ENCODE results near the gene MAN2A1. TPM values are rescaled to one million over a fixed set of nuclear protein-coding genes. Genes with fewer than 3 reads are reported as not detected.

Gene MAN2A1
- total RNA-seq, 1 experiment from 2014 or later, result 128 TPM

DNA sequence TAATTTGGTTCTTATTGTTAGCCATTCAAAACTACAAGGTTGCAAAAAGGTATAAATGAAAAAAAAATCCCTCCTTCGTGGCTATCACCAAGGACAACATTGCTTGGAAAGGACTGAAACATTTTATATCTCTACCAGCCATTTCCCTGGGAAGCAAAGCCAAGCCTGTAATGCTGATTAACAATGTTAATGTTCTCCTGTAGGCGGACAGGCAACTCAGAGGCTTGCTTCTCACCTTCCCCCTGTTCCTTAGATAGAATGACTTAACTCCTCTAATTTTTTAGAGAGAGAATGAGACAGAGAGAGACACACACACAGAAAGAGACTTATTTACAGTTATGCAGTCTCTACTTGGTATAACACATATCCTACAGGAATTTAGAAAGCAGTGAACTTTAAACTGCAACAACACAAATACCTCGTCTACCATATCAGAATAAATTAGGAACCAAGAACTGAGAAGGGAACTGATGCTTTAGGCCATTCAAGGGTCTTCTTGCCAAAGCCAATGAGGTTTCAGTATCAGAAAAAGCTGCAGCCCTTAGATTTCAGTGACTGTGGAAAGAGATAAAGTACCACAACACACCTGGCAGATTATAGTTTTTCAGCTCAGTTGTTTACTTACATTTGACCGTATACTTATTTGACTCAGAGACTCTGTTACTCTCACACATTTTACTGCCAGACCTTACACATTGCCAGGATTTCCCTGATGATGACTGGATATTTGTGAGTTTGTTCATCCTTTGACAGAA lies 20.9 kb upstream of the MAN2A1 start:
- ChIA-PET CTCF (no interaction called here), POLR2A (ENCODE audit: low non-redundant PET) (no interaction called here)
- TF ChIP-seq, protein P1, sequence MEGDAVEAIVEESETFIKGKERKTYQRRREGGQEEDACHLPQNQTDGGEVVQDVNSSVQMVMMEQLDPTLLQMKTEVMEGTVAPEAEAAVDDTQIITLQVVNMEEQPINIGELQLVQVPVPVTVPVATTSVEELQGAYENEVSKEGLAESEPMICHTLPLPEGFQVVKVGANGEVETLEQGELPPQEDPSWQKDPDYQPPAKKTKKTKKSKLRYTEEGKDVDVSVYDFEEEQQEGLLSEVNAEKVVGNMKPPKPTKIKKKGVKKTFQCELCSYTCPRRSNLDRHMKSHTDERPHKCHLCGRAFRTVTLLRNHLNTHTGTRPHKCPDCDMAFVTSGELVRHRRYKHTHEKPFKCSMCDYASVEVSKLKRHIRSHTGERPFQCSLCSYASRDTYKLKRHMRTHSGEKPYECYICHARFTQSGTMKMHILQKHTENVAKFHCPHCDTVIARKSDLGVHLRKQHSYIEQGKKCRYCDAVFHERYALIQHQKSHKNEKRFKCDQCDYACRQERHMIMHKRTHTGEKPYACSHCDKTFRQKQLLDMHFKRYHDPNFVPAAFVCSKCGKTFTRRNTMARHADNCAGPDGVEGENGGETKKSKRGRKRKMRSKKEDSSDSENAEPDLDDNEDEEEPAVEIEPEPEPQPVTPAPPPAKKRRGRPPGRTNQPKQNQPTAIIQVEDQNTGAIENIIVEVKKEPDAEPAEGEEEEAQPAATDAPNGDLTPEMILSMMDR (conservative IDR thresholded peaks at IDR 0.05; ENCODE audit: low read depth, low read length), result no peak
- TF ChIP-seq EZH2 (IDR thresholded peaks at IDR 0.05; ENCODE audit: borderline replicate concordance, low read depth, low read length, poor library complexity, severe bottlenecking), result no peak
- Histone ChIP-seq H3K9me3 (ENCODE audit: low read depth, low read length, poor library complexity, severe bottlenecking) (no peaks in the 10 kb centered on the region), H3K27me3 (replicated peaks; ENCODE audit: insufficient read depth, low read depth, low read length, poor library complexity) (no peaks in the 10 kb centered on the region), H3K4me1 (ENCODE audit: insufficient read depth, low read length, poor library complexity, severe bottlenecking) (no peaks in the 10 kb centered on the region), H3K4me3 (ENCODE audit: low read depth, low read length, poor library complexity, severe bottlenecking) (no peak overlapping the region), H3K36me3 (ENCODE audit: insufficient read depth, low read length, poor library complexity, severe bottlenecking) (no peaks in the 10 kb centered on the region), H3K27ac (ENCODE audit: low read depth, low read length, poor library complexity, severe bottlenecking) (no peak overlapping the region)
- intact Hi-C loops (cut with micrococcal nuclease; ENCODE audit: unreplicated experiment), result no loop called here
- BruUV-seq (replicated peaks), result no TSS peak
- DNase-seq (ENCODE audit: low spot score), result no peak

DNA sequence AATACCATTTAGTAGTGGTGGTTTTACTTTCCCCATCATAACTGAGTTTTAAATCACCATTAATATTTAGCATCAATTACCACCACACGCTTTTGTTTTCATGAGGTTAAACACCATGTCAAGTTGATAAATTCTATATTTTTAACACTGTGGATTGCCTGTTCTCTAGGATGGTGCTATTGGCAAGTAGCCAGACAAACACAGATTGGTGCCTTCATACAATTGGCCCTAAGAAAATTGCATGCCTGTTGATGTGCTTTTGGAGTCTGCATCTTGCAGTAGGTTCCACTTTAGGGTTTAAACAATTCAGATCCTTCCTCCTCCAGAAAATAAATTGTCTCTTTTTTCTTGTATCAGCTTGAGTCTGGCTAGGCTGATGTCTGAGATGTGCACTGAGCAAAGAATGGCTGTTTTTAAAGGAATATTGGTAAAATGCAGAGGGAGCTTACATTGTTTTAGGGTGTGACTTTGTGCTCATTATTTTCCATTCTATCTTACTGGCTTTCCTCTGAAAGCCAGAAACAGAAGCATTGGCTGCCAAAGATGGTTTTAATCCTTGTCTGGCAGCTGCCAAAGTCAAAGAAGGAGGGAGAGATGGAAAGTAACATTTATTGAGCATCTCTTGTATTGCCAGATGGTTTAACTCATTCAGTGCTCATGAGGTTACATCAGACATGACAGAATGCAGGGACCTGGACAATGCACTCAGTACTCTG lies 19.6 kb upstream of the MAN2A1 start:
- Histone ChIP-seq H3K4me1 (ENCODE audit: insufficient read depth, low read length, poor library complexity, severe bottlenecking) (no peaks in the 10 kb centered on the region), H3K27ac (ENCODE audit: low read depth, low read length, poor library complexity, severe bottlenecking) (no peak overlapping the region), H3K36me3 (ENCODE audit: insufficient read depth, low read length, poor library complexity, severe bottlenecking) (no peaks in the 10 kb centered on the region), H3K9me3 (ENCODE audit: low read depth, low read length, poor library complexity, severe bottlenecking) (no peaks in the 10 kb centered on the region), H3K27me3 (replicated peaks; ENCODE audit: insufficient read depth, low read depth, low read length, poor library complexity) (no peaks in the 10 kb centered on the region), H3K4me3 (ENCODE audit: low read depth, low read length, poor library complexity, severe bottlenecking) (no peak overlapping the region)
- no peak for DNase-seq (ENCODE audit: low spot score)
- no peak for TF ChIP-seq EZH2 (IDR thresholded peaks at IDR 0.05; ENCODE audit: borderline replicate concordance, low read depth, low read length, poor library complexity, severe bottlenecking)
- TF ChIP-seq, protein P1 (conservative IDR thresholded peaks at IDR 0.05; ENCODE audit: low read depth, low read length), result no peak
- BruUV-seq (replicated peaks), result no TSS peak
- POLR2A ChIA-PET (ENCODE audit: low non-redundant PET), result no interaction called here
- CTCF ChIA-PET, result no interaction called here
- intact Hi-C loops (cut with micrococcal nuclease; ENCODE audit: unreplicated experiment), result no loop called here

DNA sequence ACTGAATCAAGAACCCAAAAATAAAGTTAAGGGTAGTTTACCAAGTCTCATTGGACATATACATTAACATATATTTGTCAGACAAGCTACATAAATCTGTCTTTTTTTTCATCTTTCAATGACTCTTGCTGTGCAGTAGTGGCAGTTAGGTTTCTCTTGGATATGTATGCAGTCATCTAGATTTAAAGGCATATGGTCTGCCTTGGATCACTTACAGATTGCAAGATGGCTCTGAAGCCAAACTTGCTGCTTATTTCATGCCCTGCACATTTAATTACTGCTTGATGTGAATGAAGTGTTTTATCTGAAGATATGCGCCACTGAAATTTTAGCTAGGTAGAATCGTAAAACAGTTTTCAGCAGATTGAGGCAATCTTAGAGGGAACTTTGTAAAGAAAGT lies 18.6 kb upstream of the MAN2A1 start:
- no peaks in the 10 kb centered on the region for H3K4me1 ChIP-seq (ENCODE audit: insufficient read depth, low read length, poor library complexity, severe bottlenecking)
- CTCF ChIA-PET, result no interaction called here
- no peak overlapping the region for H3K4me3 ChIP-seq (ENCODE audit: low read depth, low read length, poor library complexity, severe bottlenecking)
- POLR2A ChIA-PET (ENCODE audit: low non-redundant PET), result no interaction called here
- no peak overlapping the region for H3K27ac ChIP-seq (ENCODE audit: low read depth, low read length, poor library complexity, severe bottlenecking)
- H3K9me3 ChIP-seq (ENCODE audit: low read depth, low read length, poor library complexity, severe bottlenecking), result no peaks in the 10 kb centered on the region
- H3K36me3 ChIP-seq (ENCODE audit: insufficient read depth, low read length, poor library complexity, severe bottlenecking), result no peaks in the 10 kb centered on the region
- H3K27me3 ChIP-seq (replicated peaks; ENCODE audit: insufficient read depth, low read depth, low read length, poor library complexity), result no peaks in the 10 kb centered on the region
- BruUV-seq (replicated peaks), result no TSS peak
- intact Hi-C loops (cut with micrococcal nuclease; ENCODE audit: unreplicated experiment), result no loop called here
- no peak for DNase-seq (ENCODE audit: low spot score)
- no peak for TF ChIP-seq EZH2 (IDR thresholded peaks at IDR 0.05; ENCODE audit: borderline replicate concordance, low read depth, low read length, poor library complexity, severe bottlenecking)
- TF ChIP-seq, protein P1 (conservative IDR thresholded peaks at IDR 0.05; ENCODE audit: low read depth, low read length), result no peak
